Posterior vena cava (tissue), 2 donors: ENCODE data around the gene PPP2R2C. TPM values are rescaled to one million over a fixed set of nuclear protein-coding genes. Genes with fewer than 3 reads are reported as not detected.
A peak's percentile ranks its signal among the peaks of the same experiment; 100 is the strongest.

Experiments
- DNase-seq: peaks from one replicate; pipeline ENCODE4 v3.0.0-alpha.2; 2020; ENCODE audit warnings: low spot score
- intact Hi-C, 2 donors: fragments of 100-400 bp; cut with DNase I; formaldehyde crosslinking; loops; one replicate each; pipeline versions ENCODE4 v1.14.1 to v1.14.2; 2022 to 2023
- total RNA-seq, 2 donors: library from RNA; stranded (reverse); fragmentation: NEBNext Ultra II Directional; extraction: Animal tissue kit (Norgen Biotek cat#: 25700); gene quantifications; one replicate each; pipeline ENCODE4 v1.2.1, GENCODE V29; 2021
- donor health status: DM: yes; HTN: yes; CAD: no.
- donor health status: DM: yes; HTN: yes; CAD: no.

The PPP2R2C gene
- total RNA-seq, 2 donors from 2014 or later, result 3.9 to 18.3 TPM

DNA sequence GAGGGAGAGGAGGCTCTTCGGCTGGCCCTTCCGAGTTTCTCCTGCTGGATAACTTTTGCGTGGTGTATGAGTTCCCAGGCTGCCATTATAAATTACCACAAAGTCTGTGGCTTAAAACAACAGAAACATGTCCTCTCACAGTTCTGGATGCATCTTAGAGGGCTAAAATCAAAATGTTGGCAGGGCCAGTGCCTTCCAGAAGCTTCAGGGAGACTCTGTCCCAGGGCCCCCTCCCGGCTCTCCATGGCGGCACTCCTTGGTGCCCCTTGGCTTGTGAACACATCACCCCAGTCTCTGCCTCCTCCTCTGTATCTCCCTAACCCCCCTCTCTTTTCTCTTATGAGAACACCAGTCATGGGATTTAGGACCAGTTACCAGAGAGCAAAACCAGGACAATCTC lies 23.3 kb upstream of the PPP2R2C start:
- peak; percentile 32 for DNase-seq
- intact Hi-C loops, result no loop called here

DNA sequence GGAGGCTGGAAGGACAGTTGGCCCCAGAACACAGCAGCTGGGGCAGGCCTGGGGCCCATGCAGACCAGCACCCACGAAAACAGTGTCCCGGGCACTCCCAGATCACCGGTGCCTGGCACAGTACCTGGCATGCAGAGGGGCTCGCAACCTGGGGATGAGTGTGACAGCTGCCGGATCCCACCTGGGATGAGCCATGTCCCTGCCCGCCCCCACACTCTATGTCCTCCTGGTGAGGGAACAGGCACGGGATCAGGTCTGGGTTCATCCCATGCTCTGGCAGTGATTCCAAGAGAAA lies 22.8 kb upstream of the PPP2R2C start:
- DNase-seq, result peak; percentile 56
- intact Hi-C loops, result no loop called here

DNA sequence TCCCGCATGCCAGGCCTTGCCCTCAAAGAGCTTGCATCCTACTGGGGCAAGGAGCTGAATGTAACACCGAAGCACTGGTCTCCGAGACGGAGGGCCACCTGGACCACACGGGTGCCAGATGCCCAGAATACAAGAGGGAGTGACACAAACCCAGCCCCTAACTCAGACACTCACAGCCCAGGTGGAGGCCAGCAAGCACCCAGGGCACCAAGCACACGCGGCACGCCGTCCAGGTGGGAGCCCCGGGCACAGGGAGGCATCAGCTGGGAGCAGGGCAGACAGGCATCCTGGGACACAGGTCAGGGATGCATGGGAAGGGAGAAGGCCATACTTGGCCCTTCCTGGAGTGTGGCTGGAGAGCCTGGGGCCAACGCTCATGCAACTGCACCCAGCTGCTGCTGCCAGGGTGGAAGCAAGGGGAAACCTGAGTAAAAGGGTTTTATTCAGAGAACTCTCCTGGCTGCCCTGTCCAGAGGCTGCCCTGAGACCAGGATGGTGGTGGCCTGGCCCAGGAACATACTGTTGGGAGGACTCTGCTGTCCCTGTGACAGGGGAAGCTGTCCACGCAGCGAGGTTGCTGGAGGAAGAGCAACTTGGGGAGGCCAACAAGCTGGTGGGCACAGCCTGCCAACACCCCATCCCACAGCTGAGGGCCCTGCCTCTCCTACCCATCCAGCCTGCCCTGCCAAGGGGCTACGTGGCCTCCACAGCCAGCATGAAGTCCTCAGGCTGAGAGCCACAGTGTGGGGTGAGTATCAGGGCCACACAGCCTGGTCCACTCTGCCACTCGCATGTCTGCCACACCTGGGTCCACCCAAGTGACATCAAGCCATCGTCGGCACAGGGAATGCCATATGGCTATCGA lies 22.2 kb upstream of the PPP2R2C start:
- peak; percentile 71 for DNase-seq
- intact Hi-C loops, result no loop called here

DNA sequence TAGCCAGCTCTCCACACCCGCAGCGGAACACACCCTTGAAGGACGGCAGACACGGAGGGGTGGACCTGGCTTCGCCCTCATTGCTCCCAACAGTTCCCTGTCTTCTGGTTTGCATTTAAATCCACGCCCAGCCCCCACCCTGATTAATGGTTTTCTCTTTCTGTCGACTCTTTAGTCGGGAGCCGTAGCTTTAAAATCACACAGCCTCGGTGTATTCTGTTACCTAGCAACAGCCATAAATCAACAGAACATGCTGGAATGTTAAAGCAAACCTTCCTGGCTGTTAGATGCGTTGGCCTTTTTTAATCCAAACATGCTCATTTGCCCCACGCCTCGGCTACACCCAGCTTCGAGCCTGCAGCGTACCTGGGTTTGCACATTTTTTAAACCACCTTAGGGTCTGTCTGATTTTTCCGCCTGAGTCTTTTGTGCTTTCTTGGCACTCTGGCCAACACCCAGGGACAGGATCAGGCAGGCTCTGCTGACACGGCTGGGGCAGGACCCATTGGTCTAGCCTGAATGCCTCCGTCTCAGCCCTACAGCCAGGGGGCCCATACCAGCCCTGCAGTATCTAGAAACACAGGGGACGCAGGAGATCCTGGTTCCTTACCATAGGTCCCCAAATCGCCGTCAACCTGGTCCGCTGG lies 21.4 kb upstream of the PPP2R2C start:
- peak; percentile 51 for DNase-seq
- intact Hi-C loops, result no loop called here

DNA sequence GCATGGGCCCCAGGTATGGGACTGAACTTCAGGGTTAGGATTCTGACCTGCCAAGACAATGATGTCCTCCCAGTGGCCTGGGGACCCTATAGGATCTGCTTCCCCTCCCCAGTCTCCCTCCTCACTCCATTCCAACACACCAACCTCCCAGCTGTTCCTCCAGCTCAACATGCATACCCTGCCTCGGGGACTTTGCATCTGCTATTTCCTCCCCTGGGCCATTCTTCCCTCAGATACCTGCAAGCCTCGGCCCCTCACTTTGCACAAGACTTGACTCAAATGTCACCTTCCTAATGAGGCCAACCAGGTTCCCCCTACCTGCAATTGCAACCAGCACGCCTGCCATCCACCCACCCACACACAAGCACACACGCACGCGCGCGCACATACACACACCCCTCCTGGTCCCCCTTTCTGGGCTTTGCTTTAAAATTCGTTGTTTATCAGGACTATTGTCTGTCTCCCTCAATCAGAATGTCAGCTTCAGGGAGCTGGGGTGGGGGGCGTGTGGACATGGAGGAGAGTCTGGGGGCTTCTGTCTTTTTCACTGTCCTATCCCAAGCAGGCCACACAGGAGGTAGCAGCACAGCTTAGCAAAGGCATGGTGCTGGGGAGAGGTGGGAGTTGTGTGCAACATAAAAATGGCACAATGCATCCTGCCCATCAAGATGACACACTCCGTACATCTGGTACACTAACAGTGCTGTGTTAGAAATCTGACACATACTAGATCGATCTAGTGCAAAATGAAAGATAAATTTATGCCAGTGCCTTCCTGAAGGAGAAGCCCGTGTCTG lies 20.6 kb upstream of the PPP2R2C start:
- no peak for DNase-seq
- intact Hi-C loops, result no loop called here

DNA sequence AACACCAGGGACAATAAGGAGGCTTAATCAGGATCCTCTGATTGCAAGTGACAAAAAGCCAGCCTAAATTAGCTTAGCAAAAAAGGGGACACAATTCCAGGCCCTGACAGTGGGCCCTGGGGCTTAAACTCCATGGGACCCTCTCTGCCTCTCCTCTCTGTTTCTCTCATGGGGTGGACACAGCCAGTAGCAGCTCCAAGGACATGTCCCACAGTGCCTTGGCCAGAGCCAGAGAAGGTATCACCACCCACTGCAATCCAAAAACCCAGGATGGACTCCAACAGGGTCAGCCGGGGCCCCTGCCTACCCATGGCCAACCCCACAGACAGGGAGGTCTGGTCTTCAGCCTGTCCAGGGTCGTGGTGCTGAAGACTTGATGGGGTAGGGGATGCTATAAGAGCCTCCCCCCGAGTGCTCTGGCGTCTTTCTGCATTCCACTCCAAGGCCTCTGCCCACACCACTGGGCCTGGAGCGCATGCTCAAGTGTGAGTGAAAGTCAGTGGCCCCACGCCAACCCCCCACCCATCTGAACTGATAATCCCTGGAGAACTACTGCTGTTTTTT lies 19.7 kb upstream of the PPP2R2C start:
- DNase-seq, result peak; percentile 58
- intact Hi-C loops, result no loop called here

DNA sequence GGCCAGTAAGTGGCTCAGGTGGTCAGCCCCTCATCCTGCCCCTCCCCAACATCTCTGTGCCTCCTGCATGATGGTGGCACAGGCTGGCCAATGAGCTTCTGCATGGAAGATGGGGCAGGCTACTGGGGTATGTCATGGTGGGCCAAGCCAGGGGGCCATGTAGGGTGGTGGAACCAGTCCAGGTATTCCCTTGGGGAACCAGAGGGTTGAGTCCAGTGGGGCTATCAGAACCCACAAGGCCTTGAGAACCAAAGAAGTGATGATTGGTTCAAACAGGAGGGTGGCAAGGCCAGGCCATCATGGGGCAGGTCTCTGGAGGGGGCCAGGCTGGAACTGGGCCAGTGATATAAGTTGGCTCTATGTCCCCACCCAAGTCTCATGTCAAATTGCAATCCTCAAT lies 18.8 kb upstream of the PPP2R2C start:
- DNase-seq, result peak; percentile 44
- intact Hi-C loops, result no loop called here

DNA sequence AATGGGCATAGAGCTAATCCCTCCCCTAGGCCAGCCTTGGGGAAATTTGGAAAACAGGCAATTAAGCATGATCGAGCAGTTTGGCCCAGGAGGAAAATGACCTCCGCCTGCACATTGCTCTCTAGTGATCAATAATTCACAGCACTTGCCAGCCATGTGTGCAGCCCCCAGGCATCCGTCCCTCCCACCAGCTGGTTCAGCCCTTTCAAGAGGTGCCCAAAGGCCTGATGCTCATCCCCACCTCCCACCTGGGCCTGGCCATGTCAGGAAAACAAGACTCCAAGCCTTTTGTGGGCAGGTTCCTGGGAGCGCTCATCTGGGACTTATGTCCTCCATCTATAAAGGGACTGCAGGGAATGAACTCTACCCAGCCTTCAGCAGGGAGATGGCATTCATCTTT lies 17.5 kb upstream of the PPP2R2C start:
- intact Hi-C loops, result no loop called here
- peak; percentile 44 for DNase-seq

DNA sequence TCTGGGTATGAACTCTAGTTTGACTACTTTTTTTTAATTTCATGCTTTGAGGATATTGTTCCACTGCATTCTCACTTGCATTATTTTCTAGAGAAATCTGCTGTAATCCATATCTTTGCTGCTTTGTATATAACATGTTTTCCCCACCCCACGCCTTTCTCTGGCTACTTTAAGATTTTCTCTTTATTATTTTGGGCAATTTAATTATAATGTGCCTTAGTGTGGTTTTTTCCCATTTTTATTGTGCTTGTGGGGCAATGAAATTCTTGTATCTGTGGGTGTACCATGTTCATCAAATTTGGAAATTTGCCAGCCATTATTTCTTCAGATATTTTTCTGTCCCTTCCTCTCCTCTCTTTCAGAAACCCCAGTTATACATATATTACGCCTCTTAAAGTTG lies 15.1 kb upstream of the PPP2R2C start:
- DNase-seq, result no peak
- intact Hi-C loops, result no loop called here

DNA sequence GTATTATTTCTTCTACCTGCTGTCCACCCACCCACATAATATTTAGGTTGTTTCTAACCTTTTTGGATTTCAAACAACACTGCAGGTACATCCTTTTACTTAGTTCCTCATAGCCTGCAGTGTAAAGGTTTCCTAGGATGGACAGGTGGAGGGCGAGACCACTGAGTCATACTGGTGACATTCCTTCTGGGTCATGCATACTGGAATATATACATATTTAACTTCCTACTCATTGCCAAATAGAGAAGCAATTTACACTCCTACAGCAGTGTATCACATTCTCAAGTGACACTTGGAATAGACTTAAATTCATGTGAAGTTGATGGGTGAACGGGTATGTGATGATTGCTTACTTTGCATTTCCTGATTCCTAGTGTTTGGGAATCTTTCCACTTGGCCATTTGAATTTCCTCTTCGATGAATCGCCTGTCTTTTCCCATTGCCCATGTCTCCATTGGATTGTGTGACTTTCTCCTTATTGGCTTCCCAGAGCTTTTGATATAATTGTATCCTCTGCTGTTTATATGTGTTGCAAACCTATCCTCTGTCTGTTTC lies 8.2 kb upstream of the PPP2R2C start:
- intact Hi-C loops, result no loop called here
- DNase-seq, result no peak

DNA sequence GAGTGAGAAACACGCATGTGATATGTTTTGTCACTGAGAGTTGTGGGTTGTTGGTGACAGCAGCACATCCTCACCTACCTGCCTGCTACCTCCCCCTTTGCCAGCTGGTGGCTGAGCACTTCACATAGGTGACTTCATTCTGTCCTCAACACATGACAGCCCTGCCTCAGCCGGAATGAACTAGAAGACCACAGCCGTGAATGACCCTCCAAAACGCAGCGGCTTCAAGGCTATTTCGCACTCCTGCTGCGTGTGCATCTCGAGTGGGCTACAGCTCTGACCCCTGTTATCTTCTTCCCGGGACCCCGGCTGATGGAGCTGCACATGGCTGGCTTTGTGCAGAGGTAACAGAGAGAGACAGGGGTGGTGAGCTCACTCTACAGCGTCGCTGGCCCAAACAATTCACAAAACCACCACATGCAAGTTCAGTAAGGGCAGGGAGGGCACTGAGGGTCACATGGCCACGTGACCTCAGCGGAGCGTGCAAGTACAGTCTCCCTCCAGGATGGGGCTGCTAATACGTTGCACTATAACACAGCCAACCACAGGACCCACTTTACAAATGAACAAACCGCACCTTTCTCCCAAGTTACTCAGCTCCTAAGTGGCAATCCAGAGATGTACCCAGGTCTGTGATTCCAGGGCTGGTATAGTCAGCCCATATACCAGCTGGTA lies 6.3 kb upstream of the PPP2R2C start:
- DNase-seq, result peak; percentile 51
- intact Hi-C loops, result loop anchor here in 1 of 2 donors (10.0 kb wide), 1 partner anchor 1266 kb away; no protein-coding TSS in a partner anchor

DNA sequence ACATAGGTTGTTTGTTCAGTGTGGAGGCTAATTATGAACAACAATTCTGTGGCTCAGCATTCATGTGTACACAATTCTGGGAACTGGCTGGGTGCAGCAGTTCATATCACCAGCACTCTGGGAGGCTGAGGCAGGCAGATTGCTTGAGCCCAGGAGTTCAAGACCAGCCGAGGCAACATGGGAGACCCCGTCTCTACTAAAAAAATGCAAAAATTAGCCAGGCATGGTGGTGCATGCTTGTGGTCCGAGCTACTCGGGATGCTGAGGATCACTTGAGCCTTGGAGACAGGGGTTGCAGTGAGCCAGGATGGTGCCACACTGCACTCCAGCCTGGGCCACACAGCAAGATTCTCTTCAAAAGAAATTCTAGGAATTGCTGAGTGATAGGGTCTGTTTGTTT lies 4.5 kb upstream of the PPP2R2C start:
- intact Hi-C loops, result loop anchor here in 1 of 2 donors (10.0 kb wide), 1 partner anchor 1268 kb away; no protein-coding TSS in a partner anchor
- peak; percentile 40 for DNase-seq

DNA sequence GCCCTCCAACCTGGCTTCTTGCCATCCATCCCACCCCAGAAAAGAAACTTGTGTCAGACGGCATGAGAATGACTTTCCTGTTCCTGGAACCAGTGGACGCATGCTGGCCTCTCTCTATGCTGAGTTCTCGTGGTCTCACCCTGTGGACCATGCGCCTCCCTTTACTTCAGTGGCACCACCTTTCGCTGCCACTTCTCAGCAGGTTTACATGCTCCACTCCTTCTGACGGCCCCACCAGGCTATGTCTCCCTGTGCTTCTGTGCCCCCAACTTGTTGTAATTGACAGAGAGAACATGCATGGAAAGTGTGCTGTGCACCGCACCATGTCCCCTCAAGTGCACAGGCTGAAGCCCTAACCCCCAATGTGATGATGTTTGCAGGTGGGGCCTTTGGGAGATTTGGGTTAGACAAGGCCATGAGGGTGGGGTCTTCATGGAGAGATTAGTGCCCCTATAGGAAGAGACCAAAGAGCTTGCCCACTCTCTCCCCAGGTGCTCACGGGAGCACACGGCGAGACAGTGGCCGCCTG lies 3.1 kb upstream of the PPP2R2C start:
- DNase-seq, result peak; percentile 48
- intact Hi-C loops, result loop anchor here in 1 of 2 donors (10.0 kb wide), 1 partner anchor 1269 kb away; no protein-coding TSS in a partner anchor

DNA sequence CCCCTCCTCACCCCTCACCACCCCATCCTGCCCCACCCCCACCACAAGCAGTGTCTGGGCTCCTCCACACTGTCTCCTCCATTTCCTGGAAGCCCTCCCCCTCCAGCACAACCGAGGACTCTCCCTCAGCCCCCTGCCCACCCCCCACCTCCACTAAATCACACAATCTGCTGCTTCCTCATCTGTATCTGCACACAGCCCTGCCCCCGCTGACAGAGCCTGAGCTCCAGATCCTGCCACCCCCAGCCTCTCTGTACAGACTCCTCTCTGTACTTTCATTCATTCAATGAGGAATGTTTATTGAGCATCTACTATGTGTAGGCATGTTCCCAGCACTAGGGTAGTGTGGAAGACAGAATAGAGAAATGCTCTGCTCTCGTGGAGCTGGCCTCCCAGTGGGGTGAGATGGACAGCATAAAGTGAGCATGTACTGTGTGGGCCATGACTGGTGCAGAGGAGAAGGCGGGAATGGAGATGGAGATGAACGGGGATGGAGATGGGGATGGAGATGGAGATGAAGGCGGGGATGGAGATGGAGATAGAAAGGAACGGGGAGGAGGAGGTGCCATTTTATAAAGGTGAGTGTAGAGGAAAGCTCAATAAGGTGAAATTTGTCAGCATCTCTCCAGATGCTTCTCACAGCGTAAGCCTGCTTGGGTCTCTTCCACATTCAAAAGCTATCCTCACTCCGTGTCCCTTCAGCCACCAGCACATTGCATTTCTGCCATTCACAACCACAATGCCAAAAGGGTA lies 2.5 kb upstream of the PPP2R2C start:
- intact Hi-C loops, result loop anchor here in 1 of 2 donors (10.0 kb wide), 1 partner anchor 1270 kb away; no protein-coding TSS in a partner anchor
- DNase-seq, result peak; percentile 29

DNA sequence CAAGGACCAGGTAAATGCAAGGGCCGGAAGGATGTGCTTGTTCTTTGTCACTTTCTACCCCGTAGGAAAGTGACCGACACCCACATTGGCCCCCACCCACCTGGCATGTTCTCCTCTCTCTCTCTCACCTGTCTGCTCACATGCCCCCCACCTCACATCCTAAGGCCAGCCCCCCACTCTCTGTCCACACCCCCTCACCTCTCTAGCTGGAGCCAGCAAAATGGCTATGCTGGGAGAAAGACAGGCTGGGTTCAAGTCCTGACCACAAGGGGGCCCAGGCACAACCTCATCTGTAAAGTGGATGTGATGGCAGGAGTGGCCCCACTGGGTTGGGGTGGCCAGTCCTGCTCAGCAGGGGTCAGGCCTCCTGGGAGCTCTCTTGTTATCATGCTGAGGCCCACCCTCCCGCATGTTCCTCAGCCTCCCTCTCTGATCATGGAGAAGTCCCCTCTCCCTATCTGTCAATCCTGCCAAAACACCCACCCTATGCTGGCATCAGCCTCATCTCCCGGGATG lies 1.7 kb upstream of the PPP2R2C start:
- intact Hi-C loops, result loop anchor here in 1 of 2 donors (10.0 kb wide), 1 partner anchor 1271 kb away; no protein-coding TSS in a partner anchor
- peak; percentile 22 for DNase-seq

DNA sequence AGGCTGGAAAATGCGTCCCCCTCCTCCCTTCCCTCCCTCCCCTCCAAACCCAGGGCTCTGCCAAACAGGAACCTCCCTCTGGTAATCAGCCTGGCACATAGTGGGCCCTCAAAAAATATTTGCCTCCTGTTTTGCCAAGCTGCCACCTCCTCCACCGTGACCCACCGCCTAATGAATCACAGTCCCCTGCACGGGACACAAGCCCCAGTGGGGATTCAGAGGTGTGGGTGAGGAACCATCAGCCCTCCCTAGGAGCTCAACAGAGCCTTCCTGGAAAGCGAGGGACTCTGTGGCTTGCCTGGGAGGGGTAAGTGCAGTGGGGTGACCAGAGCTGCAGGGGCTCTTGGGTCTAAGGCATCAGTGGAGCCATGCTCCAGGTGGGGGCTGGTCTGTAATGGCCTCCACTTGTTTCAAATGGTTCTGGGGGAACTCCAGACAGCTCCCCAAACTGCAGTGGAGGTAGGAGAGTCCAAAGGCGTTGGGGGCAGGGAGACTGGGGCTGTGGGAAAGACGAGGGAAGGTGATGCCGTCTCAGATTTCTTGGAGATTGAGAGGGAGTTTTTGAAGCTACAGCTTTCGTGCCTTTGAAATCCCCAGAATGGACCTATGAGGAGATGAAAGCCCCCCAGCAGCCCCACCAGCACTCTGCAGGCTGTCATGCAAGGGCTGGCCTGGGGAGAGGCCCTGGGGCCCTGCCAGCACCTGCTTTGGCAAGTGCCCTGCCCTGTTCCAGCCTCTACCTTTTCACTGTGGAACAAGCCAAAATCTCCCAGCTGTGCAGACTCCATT lies 1.0 kb upstream of the PPP2R2C start:
- intact Hi-C loops, result loop anchor here in 1 of 2 donors (10.0 kb wide), 1 partner anchor 1271 kb away; no protein-coding TSS in a partner anchor
- peak; percentile 44 for DNase-seq

DNA sequence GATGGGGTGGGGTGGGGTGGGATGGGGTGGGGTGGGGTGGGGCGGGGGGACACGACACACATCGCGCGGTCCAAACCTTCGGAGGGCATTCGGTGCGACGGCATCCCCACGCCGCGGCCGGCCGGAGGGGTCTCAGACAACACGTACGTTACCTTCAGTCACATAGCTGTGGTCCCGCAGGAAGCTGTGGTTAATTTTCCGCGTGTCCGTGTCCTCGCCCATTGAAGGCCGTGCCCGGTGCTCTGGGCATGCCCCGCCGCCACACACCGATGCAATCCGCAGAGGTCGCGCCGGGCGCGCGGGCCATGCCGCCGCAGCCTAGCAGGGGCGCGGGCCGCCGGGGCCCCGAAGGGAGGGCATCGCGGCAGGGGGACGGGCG lies 417 bp downstream of the PPP2R2C start:
- intact Hi-C loops, result loop anchor here in 1 of 2 donors (10.0 kb wide), 1 partner anchor 1273 kb away; no protein-coding TSS in a partner anchor
- DNase-seq, result peak; percentile 65
